ENCODE results near the gene TTC1. TPM values are rescaled to one million over a fixed set of nuclear protein-coding genes. Genes with fewer than 3 reads are reported as not detected.

Gene TTC1
- polyA plus RNA-seq, 1 of the 3 experiments (the other 2 are of a cell fraction), result 37.0 TPM

DNA sequence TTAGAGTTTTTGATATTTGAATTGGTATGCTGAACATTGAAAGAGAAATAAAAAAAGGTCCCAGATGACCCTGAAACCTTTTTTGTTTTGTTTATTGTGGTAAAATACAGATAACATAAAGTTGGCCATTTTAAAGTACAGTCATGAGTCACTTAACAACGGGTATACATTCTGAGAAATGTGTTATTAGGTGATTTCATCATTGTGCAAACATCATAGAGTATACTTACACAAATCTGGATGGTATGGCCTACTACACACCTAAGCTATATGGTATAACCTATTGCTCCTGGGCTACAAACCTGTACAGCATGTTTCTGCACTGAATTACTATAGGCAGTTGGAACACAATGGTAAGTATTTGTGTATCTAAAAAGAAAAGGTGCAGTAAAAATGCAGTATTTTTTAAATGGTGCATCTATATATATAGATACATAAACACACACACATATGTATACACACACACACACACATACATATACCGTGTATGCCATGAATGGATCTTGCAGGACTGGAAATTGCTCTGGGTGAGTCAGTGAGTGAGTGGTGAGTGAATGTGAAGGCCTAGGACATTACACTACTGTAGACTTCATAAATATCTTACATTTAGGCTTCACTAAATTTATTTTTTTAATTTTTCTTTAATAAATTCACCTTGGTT is 31.0 kb downstream of the TTC1 start:
- no peak overlapping the region for H3K27ac ChIP-seq (ENCODE audit: low read depth in 2 of 2, low read length in 1 of 2)
- no peaks in the 10 kb centered on the region for H3K9me3 ChIP-seq
- H3K27me3 ChIP-seq (ENCODE audit: insufficient read depth), result no peaks in the 10 kb centered on the region
- no peak overlapping the region for H3K4me3 ChIP-seq (ENCODE audit: low read depth in 2 of 2, low read length in 1 of 2)
- no peaks in the 10 kb centered on the region for H4K20me1 ChIP-seq (ENCODE audit: insufficient read depth)
- no peak overlapping the region for H3K4me2 ChIP-seq
- peaks cover 57 to 65% of the 10 kb centered on the region in 2 experiments for H3K36me3 ChIP-seq (replicated peaks in 1 of 2; ENCODE audit: control insufficient read depth in 1 of 2, insufficient read depth in 2 of 2, low read length in 1 of 2)
- no peak for DNase-seq
- no peak overlapping the region for H3K9ac ChIP-seq
- ChIA-PET POLR2A (no interaction called here), CTCF (interaction anchor here (1.1 to 2.8 kb wide), 2 partner anchors 10 to 18 kb away, joined by 3 to 11 read pairs; no protein-coding TSS in a partner anchor)
- no peak for TF ChIP-seq RAD21 (IDR thresholded peaks at IDR 0.05; ENCODE audit: low read length)
- no peak for TF ChIP-seq TAF1 (IDR thresholded peaks at IDR 0.05; ENCODE audit: borderline replicate concordance, low read depth, low read length)
- TF ChIP-seq CHD2 (IDR thresholded peaks at IDR 0.05; ENCODE audit: low read length, partially characterized antibody), result no peak
- TF ChIP-seq, protein P1, sequence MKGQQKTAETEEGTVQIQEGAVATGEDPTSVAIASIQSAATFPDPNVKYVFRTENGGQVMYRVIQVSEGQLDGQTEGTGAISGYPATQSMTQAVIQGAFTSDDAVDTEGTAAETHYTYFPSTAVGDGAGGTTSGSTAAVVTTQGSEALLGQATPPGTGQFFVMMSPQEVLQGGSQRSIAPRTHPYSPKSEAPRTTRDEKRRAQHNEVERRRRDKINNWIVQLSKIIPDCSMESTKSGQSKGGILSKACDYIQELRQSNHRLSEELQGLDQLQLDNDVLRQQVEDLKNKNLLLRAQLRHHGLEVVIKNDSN (IDR thresholded peaks at IDR 0.05; ENCODE audit: borderline replicate concordance, low read depth), result no peak
- TF ChIP-seq RFX5 (IDR thresholded peaks at IDR 0.05; ENCODE audit: low read length), result no peak
- TF ChIP-seq SMC3 (IDR thresholded peaks at IDR 0.05; ENCODE audit: low read depth, low read length), result no peak
- TF ChIP-seq ELF1 (IDR thresholded peaks at IDR 0.05), result no peak
- TF ChIP-seq TEAD4 (IDR thresholded peaks at IDR 0.05; ENCODE audit: borderline replicate concordance, insufficient read depth), result no peak
- TF ChIP-seq SIN3A (IDR thresholded peaks at IDR 0.05; ENCODE audit: borderline replicate concordance, low read depth, low read length), result no peak
- TF ChIP-seq GABPA (IDR thresholded peaks at IDR 0.05; ENCODE audit: low read depth), result no peak
- no peak for TF ChIP-seq FOXJ3 (CRISPR knock-in tag; IDR thresholded peaks at IDR 0.05)
- no peak overlapping the region for H2AFZ ChIP-seq (ENCODE audit: low read depth)
- H3K79me2 ChIP-seq (ENCODE audit: insufficient read depth), result no peaks in the 10 kb centered on the region
- H3K4me1 ChIP-seq (ENCODE audit: control insufficient read depth in 1 of 2, insufficient read depth in 2 of 2, low read depth in 1 of 2, low read length in 1 of 2), result peaks cover 0 to 8% of the 10 kb centered on the region in 2 experiments; a peak in 1 of 4 replicates
- no peaks in the 10 kb centered on the region for H3F3A ChIP-seq (replicated peaks; ENCODE audit: insufficient read depth)
- 89% methylated on average over 2 of the region's 2 CpGs for WGBS (ENCODE audit: low lambda C conversion rate)
- H3K9me2 ChIP-seq, result no peaks in the 10 kb centered on the region

GRCh38 chr5:160040471-160040835 is 31.5 kb downstream of the TTC1 start:
- H2AFZ ChIP-seq (ENCODE audit: low read depth), result no peak overlapping the region
- H3K27me3 ChIP-seq (ENCODE audit: insufficient read depth), result no peaks in the 10 kb centered on the region
- H3K4me1 ChIP-seq (ENCODE audit: control insufficient read depth in 1 of 2, insufficient read depth in 2 of 2, low read depth in 1 of 2, low read length in 1 of 2), result peaks cover 0 to 10% of the 10 kb centered on the region in 2 experiments; a peak in 1 of 4 replicates
- H3K9me2 ChIP-seq, result no peaks in the 10 kb centered on the region
- no peaks in the 10 kb centered on the region for H3K79me2 ChIP-seq (ENCODE audit: insufficient read depth)
- no peak for DNase-seq
- H3K9ac ChIP-seq, result no peak overlapping the region
- WGBS (ENCODE audit: low lambda C conversion rate), result 95% methylated on average over 2 of the region's 2 CpGs
- ChIA-PET POLR2A (no interaction called here), CTCF (interaction anchor here (1.1 to 2.8 kb wide), 2 partner anchors 9 to 19 kb away, joined by 3 to 11 read pairs; no protein-coding TSS in a partner anchor)
- H3K4me2 ChIP-seq, result no peak overlapping the region
- H3K36me3 ChIP-seq (replicated peaks in 1 of 2; ENCODE audit: control insufficient read depth in 1 of 2, insufficient read depth in 2 of 2, low read length in 1 of 2), result peaks cover 55 to 60% of the 10 kb centered on the region in 2 experiments
- no peaks in the 10 kb centered on the region for H4K20me1 ChIP-seq (ENCODE audit: insufficient read depth)
- no peak overlapping the region for H3K27ac ChIP-seq (ENCODE audit: low read depth in 2 of 2, low read length in 1 of 2)
- H3K9me3 ChIP-seq, result no peaks in the 10 kb centered on the region
- no peak overlapping the region for H3K4me3 ChIP-seq (ENCODE audit: low read depth in 2 of 2, low read length in 1 of 2)
- no peaks in the 10 kb centered on the region for H3F3A ChIP-seq (replicated peaks; ENCODE audit: insufficient read depth)
- TF ChIP-seq GABPA (IDR thresholded peaks at IDR 0.05; ENCODE audit: low read depth) (no peak), ELF1 (IDR thresholded peaks at IDR 0.05) (no peak), NRF1 (IDR thresholded peaks at IDR 0.05; ENCODE audit: low read depth, low read length) (no peak), POLR2AphosphoS5 (IDR thresholded peaks at IDR 0.05; ENCODE audit: low read depth, low read length) (no peak), TEAD4 (IDR thresholded peaks at IDR 0.05; ENCODE audit: borderline replicate concordance, insufficient read depth) (no peak), NFIC (IDR thresholded peaks at IDR 0.05; ENCODE audit: borderline replicate concordance) (no peak), TCF12 (IDR thresholded peaks at IDR 0.05) (no peak), MEF2A (IDR thresholded peaks at IDR 0.05; ENCODE audit: borderline replicate concordance, low read depth) (no peak), FOXM1 (IDR thresholded peaks at IDR 0.05; ENCODE audit: low read depth) (no peak), EP300 (IDR thresholded peaks at IDR 0.05; ENCODE audit: borderline replicate concordance in 1 of 2, low read depth in 1 of 2, low read length in 1 of 2) (no peak), SMC3 (IDR thresholded peaks at IDR 0.05; ENCODE audit: low read depth, low read length) (no peak), MAX (IDR thresholded peaks at IDR 0.05; ENCODE audit: low read depth) (no peak), RAD21 (IDR thresholded peaks at IDR 0.05; ENCODE audit: low read length) (no peak), EZH2phosphoT487 (IDR thresholded peaks at IDR 0.05; ENCODE audit: borderline replicate concordance, low read depth) (no peak), TAF1 (IDR thresholded peaks at IDR 0.05; ENCODE audit: borderline replicate concordance, low read depth, low read length) (no peak)
- TF ChIP-seq, protein P2, sequence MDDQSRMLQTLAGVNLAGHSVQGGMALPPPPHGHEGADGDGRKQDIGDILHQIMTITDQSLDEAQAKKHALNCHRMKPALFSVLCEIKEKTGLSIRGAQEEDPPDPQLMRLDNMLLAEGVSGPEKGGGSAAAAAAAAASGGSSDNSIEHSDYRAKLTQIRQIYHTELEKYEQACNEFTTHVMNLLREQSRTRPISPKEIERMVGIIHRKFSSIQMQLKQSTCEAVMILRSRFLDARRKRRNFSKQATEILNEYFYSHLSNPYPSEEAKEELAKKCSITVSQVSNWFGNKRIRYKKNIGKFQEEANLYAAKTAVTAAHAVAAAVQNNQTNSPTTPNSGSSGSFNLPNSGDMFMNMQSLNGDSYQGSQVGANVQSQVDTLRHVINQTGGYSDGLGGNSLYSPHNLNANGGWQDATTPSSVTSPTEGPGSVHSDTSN (IDR thresholded peaks at IDR 0.05), result no peak
- TF ChIP-seq, protein P1 (IDR thresholded peaks at IDR 0.05; ENCODE audit: borderline replicate concordance, low read depth), result no peak
- TF ChIP-seq, protein P3, sequence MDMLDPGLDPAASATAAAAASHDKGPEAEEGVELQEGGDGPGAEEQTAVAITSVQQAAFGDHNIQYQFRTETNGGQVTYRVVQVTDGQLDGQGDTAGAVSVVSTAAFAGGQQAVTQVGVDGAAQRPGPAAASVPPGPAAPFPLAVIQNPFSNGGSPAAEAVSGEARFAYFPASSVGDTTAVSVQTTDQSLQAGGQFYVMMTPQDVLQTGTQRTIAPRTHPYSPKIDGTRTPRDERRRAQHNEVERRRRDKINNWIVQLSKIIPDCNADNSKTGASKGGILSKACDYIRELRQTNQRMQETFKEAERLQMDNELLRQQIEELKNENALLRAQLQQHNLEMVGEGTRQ (IDR thresholded peaks at IDR 0.05; ENCODE audit: borderline replicate concordance, low read depth, low read length), result no peak

All from SK-N-SH (cell line).